HG02973 (cell line): Measurements from ENCODE around the gene SYVN1.

Experiments used
- ATAC-seq: cut with Tn5 transposase; IDR thresholded peaks from one replicate; pipeline ENCODE4 v1.9.1; 2021; ENCODE audit warnings: moderate library complexity; ENCODE audit not compliant: unreplicated experiment

Gene SYVN1

GRCh38 chr11:65090628-65091027 is 43.7 kb downstream of the SYVN1 start:
- ATAC-seq = no peak

DNA sequence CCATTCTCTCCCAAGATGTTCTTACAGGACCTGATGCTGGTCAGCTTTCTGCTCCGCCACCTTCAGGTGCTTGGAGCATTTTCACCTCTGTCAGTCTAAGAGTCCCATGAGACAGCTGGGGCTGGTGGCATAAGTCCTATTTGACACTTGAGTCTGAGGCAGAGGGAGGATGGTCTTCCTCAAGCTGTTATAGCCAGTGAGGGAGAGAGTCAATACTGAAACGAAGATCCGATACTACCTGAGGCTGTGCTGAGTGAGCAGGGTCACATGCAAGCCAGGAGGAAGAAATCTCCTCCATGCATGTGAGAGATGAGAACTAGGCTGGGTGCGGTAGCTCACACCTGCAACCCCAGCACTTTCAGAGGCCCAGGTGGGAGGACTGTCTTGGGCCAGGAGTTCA is 44.7 kb downstream of the SYVN1 start:
- ATAC-seq = no peak

GRCh38 chr11:65087827-65088226 is 46.5 kb downstream of the SYVN1 start:
- ATAC-seq = no peak

DNA sequence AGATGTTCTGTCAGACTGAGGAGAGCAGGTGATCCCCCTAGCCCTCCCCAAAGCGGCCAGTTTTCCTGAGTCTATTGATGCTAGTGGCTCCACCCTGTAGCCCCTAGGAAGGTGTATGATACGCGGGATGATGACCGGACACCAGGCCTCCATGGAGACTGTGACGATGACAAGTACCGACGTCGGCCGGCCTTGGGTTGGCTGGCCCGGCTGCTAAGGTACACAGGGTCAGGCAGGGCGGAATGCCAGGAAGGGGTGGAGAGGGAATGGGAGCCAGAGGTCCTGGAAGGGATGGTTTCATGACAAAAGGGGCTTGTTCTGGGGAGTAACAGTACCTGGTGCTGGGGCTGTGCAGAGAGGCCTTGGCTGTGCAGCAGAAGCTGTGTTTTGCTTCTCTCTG is 47.1 kb downstream of the SYVN1 start:
- ATAC-seq = no peak

- no peak for ATAC-seq
These were observed 47.5 kb downstream of the SYVN1 start for GRCh38 chr11:65086809-65087208.

DNA sequence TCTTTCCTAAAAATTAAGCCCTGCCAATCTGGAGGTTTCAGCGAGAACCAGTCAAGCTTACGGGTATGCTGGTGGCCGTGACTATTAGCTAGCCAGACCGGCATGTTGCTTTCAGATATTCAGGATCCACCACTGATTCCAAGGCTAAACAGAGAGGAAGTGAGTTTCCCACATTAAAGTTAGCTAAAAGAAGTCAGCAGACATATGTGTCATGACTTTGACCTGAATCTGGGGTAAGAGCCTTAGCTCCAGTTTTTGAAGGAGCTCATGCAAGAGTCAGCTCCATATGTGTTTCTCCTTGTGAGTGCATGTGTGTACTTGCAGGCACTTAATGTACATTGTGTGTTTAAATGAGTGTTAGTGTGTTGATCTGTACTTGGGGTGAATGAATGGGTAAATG is 48.9 kb downstream of the SYVN1 start:
- no peak for ATAC-seq

DNA sequence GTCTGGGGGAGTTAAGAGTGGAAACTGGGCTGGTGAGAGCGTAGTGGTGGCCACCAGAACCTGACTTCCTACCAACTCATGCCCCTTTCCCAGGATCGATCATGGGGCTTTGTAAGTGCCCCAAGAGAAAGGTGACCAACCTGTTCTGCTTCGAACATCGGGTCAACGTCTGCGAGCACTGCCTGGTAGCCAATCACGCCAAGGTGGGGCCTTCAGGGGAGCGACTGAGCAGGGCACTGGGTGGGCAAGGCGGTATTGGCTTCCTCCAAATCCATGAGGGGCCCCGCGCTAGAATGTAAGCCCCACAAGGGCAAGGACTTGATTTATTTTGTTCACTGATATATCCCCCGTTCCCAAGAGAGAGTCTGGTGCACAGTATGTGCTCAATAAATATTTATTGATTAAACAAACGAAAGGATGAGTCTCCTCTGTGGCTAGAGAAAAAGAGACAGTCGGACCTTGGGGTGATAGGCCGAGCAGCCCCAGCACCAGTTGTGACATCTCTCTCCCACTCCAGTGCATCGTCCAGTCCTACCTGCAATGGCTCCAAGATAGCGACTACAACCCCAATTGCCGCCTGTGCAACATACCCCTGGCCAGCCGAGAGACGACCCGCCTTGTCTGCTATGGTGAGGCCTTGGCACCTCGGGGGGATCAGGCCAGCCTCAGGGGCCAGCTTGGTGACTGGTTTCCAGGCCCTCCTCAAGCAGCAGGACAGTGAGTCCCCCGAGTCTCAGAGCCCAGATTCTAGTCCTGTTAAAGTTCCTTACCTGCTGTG is 49.5 kb downstream of the SYVN1 start:
- no peak for ATAC-seq

DNA sequence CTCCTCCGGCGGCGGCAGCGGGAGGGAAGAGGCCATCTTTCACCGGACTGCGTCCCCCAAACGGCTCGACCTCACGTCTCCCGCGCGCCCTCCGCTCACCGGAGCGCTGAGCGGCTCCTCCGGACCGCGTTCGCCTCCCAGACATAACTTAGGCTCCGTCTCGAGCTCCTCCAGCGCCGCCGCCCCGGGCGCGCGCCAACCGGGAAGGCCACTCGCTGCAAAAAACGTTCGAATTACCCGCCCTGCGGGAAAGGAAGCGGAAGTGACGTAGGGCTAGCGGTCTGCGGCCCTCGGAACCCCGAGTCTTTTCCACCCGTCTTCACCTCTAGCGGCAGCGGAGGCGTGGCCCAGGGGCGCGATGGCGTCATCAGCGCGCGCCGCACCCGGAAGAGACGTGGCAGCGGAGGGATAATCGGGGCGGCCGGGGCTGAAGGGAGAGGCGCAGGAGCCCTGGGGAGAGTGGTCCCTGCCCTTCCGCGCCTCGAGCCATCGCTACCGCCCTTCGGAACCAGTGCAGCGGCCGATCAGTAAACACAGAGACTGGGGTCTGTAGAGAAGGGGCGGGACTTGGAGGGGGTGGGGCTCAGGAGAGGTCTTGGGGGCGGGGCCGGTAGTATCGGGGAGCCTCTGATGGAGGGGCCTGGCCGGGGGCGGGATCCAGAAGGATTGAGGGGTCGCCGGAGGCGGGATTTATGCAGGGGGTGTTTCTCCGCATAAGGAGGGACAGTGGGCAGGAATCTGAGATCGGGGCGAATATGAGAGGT is 50.3 kb downstream of the SYVN1 start, which contains the start of the genes CDCA5 and ZFPL1:
CDCA5 (minus strand) TSS at position 207 of the 764 bp plus-strand sequence; CDS start at position 145, 62 bp downstream.
ZFPL1 (plus strand) TSS at position 389 of the 764 bp plus-strand sequence. CDS start 477 bp downstream, outside the sequence.
- peak; percentile 67 for ATAC-seq

- ATAC-seq = no peak
These were observed 51.0 kb downstream of the SYVN1 start for GRCh38 chr11:65083134-65083833.

GRCh38 chr11:65078786-65079342 is 55.5 kb downstream of the SYVN1 start:
- ATAC-seq = no peak

- ATAC-seq = no peak
These were observed 56.2 kb downstream of the SYVN1 start for GRCh38 chr11:65078151-65078550.

- ATAC-seq = no peak
These were observed 56.9 kb downstream of the SYVN1 start for GRCh38 chr11:65077451-65077850.
